H1 (cell line): ENCODE measurements around the gene DCP1A. TPM values are rescaled to one million over a fixed set of nuclear protein-coding genes. Genes with fewer than 3 reads are reported as not detected.

Source experiments
- CBX8 ChIP-seq: fragments of 300-800, 300-1000 bp; sonication (generic); IDR thresholded peaks from 2 replicates; pipeline ENCODE4 v1.7.1; 2016; ENCODE audit warnings: low read depth, low read length, borderline replicate concordance
- CHD7 ChIP-seq: fragments of 300-600 bp; sonication (generic); IDR thresholded peaks from 2 replicates; pipeline ENCODE4 v1.7.1; 2012; ENCODE audit warnings: low read length, moderate library complexity, mild to moderate bottlenecking, inconsistent platforms; ENCODE audit not compliant: insufficient replicate concordance
- POLR2AphosphoS5 ChIP-seq: IDR thresholded peaks from 2 replicates; pipeline ENCODE4 v1.6.1; 2011; ENCODE audit warnings: low read depth, low read length
- RAD21 ChIP-seq, 2 experiments: IDR thresholded peaks in 1 of 2; conservative IDR thresholded peaks in 1 of 2; 2 replicates each; pipeline ENCODE4 v1.6.1; 2011; ENCODE audit warnings: low read depth in 2 of 2, low read length in 2 of 2, improper control_type of control experiment in 1 of 2, inconsistent platforms in 1 of 2, mild to moderate bottlenecking in 1 of 2, moderate library complexity in 1 of 2
- SAP30 ChIP-seq: fragments of 300-600 bp; sonication (generic); IDR thresholded peaks from 2 replicates; pipeline ENCODE4 v1.7.1; 2012; ENCODE audit warnings: low read length, moderate library complexity, mild to moderate bottlenecking, inconsistent platforms; ENCODE audit not compliant: insufficient read depth, insufficient replicate concordance
- SRF ChIP-seq: IDR thresholded peaks from 2 replicates; pipeline ENCODE4 v1.6.1; 2011; ENCODE audit warnings: mild to moderate bottlenecking, low read depth, low read length, moderate library complexity
- TAF7 ChIP-seq: optimal IDR thresholded peaks from 2 replicates; pipeline ENCODE3; 2011; ENCODE audit warnings: low read depth, mild to moderate bottlenecking, inconsistent platforms, low read length, moderate library complexity, borderline replicate concordance
- TBP ChIP-seq: IDR thresholded peaks from 2 replicates; pipeline ENCODE4 v1.6.1; 2011; ENCODE audit warnings: low read depth, low read length, improper control_type of control experiment
- polyA plus RNA-seq, 7 experiments: library from polyadenylated mRNA; depleted of rRNA in 3 of 7; stranded (reverse) in 5 of 7; unstranded in 2 of 7; fragments of >200 nt in 5 of 7; fragments of 200-250 nt in 2 of 7; gene quantifications; 1 replicate in 5 of 7; 2 replicates in 1 of 7; 4 replicates in 1 of 7; pipeline versions ENCODE4 v1.2.1 to v1.2.3, GENCODE V29; 2011 to 2013; ENCODE audit warnings: missing spikeins in 2 of 7, mixed read lengths in 2 of 7
- total RNA-seq: library from RNA; stranded (reverse); fragmentation: NEBNext Ultra II Directional; extraction: Animal tissue kit (Norgen Biotek cat#: 25700); gene quantifications from 2 replicates; pipeline ENCODE4 v1.2.1, GENCODE V29; 2021

Gene DCP1A
- total and polyA plus RNA-seq, 2 of the 8 experiments (the other 6 are each of a cell fraction or from before 2014, with no cell fraction given) = 13.2 to 15.9 TPM

- TF ChIP-seq CHD7 (no peak), TBP (no peak), RAD21 (IDR thresholded peaks at IDR 0.05 in 1 of 2, conservative IDR thresholded peaks at IDR 0.05 in 1 of 2; ENCODE audit: low read depth in 2 of 2, low read length in 2 of 2) (no peak), TAF7 (no peak), SAP30 (no peak), SRF (no peak), CBX8 (no peak), POLR2AphosphoS5 (no peak)
Measured at GRCh38 chr3:53342353-53342752, 5.0 kb downstream of the DCP1A start (continued).
